HG02759 (cell line): Measurements from ENCODE around the gene PRKD1.
"Not testable (repeated sequence)": the region's sequence is repeated elsewhere in the genome, so short reads cannot be mapped to it uniquely, and the experiment has no call there.

Experiments used
- ATAC-seq: cut with Tn5 transposase; IDR thresholded peaks from one replicate; pipeline ENCODE4 v1.9.1; 2021; ENCODE audit warnings: mild to moderate bottlenecking, moderate library complexity; ENCODE audit not compliant: unreplicated experiment

Gene PRKD1

DNA sequence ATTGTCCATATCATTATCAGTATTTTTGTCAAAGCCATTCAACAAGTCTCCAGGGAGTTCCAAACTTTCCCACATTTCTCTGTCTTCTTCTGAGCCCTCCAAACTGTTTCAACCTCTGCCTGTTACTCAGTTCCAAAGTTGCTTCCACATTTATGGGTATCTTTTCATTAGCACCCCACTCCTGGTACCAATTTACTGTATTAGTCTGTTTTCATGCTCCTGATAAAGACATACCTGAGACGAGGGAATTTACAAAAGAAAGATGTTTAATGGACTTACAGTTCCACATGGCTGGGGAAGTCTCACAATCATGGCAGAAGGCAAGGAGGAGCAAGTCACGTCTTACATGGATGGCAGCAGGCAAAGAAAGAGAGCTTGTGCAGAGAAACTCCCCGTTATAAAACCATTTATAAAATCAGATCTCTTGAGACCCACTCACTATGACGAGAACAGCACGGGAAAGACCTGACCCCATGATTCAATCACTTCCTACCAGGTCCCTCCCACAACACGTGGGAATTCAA lies 87.2 kb downstream of the PRKD1 start:
- not testable (repeated sequence) for ATAC-seq

DNA sequence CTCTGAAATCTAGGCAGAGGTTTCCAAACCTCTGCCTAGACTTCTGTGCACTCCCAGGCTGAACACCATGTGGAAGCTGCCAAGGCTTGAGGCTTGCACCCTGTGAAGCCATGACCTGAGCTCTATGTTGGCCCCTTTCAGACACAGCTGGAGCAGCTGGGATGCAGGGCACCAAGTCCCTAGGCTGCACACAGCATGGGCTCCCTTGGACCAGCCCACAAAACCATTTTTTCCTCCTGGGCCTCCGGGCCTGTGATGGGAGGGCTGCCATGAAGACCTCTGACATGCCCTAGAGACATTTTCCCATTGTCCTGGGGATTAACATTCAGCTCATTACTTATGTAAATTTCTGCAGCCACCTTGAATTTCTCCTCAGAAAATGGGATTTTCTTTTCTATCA lies 88.0 kb downstream of the PRKD1 start:
- ATAC-seq: not testable (repeated sequence)

DNA sequence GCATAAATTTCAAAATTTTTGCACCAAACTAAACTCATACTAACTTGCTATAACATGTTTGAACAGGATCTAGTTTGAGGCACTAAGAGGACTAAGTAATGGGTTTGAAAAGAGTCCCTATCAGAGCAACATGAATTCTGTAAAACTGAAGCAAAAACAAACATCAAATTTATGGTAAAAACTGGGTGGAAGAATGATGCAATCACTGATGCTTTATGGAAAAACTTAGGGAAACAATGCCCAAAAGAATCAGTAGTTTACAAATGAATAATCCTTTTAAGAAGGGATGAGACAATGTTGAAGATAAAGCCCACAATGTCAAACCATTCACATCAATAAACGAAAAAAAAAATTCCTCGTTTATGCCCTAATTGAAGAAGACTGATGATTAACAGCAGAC lies 88.9 kb downstream of the PRKD1 start:
- no peak for ATAC-seq

DNA sequence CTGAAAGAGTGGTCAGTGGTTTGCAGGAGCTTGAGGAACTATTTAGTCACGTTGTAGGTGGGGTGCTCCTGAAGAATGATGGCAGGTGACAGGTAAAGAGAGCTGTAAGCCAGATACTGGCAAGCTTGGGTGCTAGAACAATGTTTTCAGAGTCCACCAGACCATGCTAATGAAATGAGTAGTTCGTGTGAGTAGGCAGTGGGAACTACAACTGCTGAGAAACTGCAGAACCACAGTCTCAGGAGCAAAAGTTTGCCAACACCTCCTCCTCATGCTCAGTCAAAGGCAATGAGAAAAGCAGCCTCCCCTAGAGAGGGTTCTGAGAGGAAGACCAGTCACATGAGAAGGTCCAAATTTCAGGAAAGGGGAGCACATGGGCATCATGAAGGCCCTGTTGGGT lies 91.3 kb downstream of the PRKD1 start:
- no peak for ATAC-seq

DNA sequence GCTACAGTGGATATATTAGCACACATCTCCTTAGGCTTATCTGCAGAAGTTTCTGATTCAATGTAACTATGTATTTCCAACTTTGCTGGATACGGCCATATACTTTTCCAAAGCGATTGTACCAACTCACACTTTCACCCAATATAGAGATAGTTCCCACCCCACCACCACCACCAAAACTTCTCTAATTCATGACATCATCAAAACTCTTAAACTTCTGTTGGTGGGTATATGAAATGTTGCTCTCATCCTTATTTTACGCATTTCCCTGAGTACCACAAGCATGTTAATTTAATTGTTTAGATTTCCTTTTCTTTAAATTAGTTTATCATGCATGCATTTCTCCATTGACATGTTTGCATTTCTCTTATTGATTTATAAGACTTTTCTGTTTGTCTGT lies 95.6 kb downstream of the PRKD1 start:
- no peak for ATAC-seq

DNA sequence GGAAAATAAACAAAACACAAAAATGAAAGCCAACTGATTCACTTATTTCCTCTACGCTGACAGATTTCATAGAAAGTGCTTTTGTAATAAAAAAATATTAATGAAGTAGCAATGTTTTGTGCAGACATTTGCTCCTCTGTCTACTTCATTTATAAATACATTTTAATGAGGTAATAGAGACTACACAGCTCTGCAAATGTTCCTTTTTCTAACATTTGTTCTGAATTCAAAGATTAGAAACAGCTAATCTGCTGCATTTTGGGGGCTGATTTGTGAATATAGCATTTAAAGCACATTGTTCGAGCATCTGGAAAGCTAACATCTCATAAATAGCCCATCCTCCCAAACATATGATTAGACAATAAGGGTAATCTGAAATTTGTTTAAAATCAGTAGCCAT lies 97.8 kb downstream of the PRKD1 start:
- ATAC-seq: no peak

DNA sequence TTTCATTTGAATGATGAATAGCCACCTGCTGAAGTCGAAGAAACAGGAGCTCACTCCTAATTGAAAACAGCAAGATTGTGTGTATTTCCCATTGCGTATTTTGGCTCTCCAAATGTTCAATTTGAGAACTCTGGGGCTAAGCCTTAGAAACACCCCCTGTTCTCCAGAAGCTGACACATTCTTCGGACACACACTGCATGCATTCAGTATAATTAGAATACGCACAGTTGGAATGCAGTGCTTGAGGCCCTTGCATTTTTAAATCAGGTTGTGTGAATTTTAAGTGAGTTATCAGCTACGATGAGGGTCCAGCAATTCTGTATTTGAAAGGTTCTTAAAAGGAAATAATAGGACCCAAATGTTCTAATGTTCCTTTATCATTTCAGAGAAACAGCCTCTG lies 103.8 kb downstream of the PRKD1 start:
- ATAC-seq: no peak

DNA sequence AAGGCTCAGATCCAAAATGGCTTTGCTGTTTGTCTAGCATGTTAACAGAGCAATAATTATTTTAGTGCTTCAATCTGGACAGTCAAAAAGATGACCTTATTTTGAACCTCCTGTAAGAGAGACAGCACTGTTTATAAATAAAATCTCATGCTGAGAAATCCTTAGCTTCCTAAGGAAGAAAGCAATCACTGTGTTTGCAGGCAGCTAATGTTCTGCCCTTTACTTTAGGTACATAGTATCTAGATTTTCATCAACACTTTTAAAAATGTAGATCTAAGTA lies 105.3 kb downstream of the PRKD1 start:
- no peak for ATAC-seq

DNA sequence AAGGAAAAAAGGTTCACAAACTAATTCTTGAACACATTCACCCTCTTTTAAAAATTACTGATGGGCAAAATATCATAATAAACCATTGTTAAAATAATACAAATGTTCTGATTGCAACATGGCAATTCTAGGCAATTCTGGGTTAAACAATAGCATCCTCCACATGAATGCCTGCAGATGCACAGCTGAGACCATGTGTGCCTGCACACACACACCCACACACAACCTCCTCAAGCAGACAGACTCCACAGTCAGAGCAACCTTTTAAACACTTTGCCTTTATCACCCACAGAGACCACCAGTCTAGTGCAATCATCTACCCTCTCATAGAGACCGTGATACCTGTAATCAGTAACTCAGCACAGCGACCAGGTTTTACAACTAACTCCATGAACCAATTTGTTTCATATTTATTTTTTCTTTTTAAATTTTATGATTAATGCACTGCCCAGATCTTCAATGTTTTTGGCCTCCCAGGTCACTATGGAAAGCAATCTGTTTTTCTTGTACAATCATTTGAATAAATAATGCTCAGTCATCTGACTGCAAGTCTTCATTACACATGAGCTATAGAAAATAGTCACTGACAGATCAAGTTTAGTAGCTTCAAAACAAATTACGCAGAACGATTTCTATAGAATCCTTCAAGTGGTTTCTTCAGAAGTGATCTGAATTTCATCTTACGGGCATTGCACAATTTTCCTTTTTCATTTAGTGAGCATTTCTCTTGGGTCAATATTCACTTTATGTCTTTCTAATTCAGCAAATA lies 105.8 kb downstream of the PRKD1 start:
- no peak for ATAC-seq

DNA sequence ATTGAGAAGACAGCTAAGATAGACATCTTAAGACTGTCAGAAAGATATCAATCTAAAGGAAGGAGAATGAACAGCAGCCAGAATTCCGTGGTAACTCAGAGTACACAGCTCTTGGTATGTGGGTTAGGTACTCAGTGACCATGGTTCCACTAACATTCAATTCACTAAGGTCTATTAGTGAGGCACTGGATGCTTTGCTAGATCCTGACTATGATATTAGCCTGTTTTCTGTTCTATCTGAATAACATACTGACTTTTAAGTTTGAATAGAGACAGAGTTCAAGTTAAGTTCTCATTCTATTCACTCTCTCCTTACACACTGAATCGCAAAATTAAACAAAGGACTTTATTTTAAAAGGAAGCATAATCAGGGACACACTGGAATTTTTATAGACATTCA lies 106.4 kb downstream of the PRKD1 start:
- ATAC-seq: no peak

DNA sequence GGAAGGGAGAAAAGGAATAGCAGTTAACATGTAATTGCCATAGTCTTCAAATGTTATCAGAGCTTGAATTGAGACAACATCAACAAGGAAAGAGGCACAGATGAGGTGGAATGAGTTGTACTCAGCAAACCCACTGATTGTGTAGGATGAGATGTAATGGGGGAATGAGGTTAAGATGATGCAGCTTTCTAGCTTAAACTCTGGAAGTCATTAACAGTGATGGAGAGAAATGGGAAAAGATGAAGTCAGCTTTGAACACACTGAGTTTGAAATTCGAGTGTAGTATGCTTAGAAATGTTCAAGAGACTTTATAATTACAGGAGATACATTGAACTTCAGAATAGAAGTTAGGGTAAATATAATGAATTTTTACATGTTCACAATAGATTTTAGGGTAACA lies 106.9 kb downstream of the PRKD1 start:
- no peak for ATAC-seq

DNA sequence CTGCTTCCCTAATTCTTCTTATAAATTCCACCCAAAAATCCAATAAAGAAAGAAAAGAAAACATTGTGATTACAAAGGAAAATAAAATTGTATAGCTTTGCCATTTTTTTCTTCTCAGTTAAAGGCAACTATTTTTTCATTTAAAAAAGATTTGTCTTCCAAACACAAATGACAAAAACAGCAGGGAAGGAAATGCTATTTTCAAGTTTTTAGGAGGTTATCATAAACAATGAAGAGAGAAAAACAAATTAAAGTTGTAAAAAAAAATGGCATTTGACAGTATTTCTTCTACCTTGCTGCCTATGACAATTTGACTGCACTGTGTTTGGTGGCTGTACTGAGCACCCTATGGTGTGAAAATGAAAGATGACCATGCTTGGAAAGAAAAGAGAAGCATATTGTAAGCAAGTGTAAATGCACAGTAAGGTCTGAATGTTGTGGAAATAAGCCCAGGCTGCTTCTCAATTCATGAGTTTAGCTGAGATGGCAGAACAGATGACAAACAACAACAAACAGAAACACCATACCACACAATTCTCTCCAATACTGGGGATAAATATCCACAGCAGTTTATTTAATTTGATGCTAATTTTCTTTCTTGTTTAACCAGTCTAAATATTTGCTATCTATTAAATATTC lies 109.8 kb downstream of the PRKD1 start:
- ATAC-seq: no peak

DNA sequence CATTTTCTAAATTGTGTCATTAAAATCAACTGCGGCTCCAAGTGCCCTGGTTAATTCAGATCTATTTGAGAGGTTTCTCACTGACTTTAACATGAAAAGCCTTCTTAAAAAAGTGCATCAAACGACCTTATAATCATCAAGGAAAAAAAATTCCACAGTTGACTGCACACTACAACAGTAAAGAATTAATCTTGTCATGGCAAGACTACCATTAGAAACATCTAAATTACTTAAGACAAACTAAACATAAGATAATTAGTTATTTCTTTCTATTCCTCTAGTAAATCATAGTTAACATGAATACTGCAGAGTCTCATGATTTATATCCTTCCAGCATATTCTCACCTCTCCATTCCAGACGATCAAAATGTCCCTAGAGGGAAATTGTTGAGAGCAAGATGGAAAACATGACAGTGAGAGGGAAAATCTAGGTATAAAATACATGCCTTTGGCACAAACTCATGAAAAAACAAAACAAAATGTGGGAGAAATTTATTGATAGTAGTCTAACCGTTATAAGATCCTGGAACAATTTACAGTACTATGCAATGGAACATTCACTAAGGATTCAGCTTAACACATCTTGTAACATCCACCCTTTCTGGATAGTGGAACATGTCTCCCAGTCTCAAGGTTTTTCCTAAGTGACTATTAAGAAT lies 112.5 kb downstream of the PRKD1 start:
- no peak for ATAC-seq

DNA sequence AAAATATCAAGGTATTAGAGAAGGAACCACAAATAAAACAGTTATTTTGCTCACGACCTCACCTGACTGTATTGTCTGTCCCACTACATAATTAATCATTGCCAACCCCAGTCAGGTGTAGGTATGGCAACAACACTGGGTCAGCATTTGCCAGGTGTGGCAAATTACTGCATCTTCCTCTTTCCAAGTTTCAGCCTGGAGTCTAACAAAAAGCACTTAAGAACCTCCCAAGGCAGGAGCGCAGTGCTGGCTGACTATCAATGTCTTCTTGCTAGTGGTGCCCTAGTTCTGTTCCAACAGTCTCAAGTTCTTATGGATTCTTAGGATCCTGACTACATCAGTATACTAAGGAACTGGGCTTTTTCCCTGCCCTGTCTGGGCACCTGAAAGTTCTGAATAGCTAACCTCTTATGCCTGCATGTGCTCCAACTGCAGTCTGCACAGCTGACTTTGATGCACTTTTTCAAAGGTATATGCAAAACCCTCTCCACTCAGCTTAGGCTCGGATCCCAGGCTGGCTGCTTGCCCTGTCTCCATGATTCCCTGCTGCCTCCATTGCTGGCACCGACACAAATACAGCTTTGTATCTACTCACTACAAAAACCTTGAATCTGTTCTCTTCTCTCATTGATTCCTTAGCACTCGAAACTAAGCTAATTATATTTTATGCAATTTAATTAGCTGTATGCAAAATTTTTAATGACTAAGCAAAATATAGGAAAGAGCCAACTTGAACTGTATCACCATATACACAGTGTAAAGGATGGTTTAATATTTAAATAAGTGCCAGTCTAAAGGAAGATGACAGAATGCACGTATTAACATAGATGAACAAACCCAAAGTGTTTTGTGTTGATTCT lies 113.3 kb downstream of the PRKD1 start:
- ATAC-seq: no peak

DNA sequence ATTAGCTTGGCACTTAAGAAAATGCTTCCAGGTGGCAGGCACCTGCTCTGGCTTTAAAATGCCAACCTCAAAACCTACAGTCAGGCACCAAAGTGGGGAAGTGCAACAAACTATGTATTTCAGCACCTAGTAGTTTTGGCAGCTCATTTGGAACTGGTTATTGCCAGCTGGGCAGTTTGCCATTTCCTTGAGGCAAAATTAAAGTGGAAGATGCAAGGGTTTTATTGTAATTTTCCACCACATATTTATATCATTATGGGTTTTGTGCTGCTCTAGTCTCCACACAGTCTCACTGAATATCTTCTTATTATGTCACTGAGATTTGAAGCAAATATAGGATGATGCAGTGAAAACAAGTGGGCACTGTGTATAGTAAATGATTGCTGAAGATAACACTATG lies 117.0 kb downstream of the PRKD1 start:
- no peak for ATAC-seq

DNA sequence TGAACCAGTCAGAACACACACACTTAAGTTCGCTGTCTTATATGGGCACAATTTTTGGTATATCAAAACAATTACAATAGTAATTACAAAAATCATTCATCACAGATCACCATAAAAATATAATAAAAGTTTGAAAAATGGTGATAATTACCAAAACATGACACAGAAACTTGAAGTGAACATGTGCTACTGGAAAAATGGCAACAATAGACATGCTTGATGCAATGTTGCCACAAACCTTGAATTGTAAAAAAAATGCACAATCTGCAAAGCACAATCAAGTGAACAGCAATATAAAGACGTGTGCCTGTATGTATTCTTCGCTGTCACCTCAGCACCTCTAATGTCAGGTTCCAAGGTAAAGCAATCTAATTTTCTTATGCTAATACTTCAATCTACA lies 117.6 kb downstream of the PRKD1 start:
- no peak for ATAC-seq

DNA sequence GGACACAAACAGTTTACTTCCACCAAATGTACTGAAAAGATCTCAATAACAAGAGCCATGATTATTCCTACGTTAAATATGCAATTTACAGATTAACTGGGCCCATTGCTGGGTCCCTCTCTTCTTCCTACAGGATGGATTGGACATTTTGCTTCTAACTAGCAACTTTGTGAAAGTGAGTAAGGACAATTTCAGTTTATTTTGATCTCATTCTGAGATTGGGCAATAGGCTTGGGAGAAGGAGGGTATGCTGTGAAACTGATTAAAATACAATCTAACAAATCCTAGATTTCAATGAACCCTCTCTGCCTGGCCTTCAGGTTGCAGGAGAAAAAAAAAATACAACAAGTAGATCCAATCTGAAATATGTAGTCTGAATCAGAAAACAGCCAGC lies 121.5 kb downstream of the PRKD1 start:
- ATAC-seq: no peak

DNA sequence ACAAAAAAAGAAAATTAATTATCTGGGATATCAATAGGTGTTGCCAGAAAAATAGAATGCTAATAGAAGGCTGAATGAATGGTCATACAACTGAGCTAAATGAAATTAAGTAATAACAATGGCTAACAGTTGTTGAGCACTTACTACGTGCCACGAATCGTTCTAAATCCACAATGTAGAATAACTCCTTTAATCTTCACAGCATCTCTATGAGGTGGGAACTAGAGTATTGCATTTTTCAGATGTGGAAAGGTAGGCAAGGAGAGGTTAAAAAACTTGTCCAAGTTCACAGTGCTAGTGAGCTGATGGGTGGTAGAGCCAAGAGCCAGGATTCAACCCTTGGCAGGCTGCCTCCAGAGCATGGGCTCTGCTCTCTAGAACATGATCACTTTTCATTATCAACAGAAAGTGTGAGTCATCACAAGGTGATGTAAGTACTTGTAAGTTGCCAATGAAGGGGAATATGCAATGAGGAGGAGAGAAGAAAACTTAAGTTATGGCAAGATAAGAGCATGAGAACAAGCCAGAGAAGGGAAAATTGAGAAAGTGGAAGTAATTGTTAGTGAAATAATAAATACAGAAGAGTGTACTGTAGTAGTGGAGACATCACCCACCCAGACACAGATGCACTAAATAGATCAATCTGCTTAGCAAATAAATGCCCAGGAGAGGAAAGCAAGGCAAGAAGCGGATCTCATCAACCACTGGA lies 122.1 kb downstream of the PRKD1 start:
- ATAC-seq: no peak

DNA sequence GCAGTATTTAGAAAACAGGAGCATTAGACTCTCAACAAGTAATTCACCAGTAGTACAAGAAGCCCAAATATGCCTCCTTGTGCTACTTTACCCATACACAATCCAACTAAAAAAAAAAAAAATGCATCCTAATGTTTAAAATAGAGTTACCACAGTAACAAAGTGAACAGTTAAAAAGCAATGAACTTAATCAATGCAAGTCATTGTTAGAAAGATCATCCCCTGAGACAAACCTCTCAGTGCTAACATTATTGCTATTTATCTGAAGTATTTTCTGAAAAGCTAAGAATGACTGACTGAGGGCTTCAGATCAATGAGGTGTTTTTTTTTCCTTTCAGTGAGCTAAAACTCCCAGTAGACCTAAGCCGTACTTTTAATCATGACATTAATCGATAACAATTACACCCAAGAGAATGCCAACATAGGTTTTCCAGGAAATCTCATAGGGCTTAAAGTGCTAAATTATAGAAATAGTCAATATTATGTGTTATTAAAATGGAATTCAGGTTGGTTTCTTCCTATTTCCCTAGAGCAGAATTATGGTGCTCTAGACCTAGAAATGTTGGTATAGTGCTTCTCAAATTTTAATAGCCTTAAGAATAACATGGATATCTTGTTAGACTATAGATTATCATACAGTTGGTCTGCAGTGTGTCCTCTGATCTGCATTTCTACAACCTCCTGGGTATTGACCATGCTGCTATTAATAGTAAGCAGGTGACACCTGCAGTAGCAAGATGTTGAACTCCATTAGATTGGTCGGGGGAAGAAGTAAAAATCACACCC lies 123.0 kb downstream of the PRKD1 start:
- no peak for ATAC-seq

DNA sequence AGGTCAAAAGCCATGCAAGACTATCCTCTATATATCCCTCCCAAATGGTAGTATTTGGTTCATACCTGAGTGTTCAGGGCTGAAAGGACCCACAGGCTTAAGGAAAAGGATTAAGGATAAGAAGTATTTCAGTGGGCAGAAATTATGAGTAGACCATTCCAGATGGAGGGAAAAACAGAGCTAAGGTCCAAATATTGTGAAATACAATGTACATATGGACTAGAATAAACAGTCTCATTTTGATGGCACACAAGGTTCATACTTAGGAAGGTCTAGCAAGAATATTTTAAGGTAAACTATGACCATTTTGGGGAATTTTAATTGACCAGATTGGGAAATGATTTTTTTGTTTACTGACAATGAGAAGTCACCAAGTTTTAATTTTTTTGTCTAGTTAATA lies 124.6 kb downstream of the PRKD1 start:
- ATAC-seq: no peak
